K562 (cell line): ENCODE data around the gene CISD2.

ENCODE experiments used
- CBFA2T3 ChIP-seq: fragments of 450-650 bp; IDR thresholded peaks from 2 replicates; pipeline ENCODE4 v1.6.1; 2017
- FOXJ3 ChIP-seq: sonication (generic); formaldehyde crosslinking; IDR thresholded peaks from 2 replicates; pipeline ENCODE4 v1.4.0; 2020; ENCODE audit warnings: mild to moderate bottlenecking, missing genetic modification reagents
- YY1 ChIP-seq, 3 experiments: IDR thresholded peaks; 2 replicates each; pipeline ENCODE4 v1.6.1; 2011; ENCODE audit warnings: low read length in 2 of 3, mild to moderate bottlenecking in 2 of 3, moderate library complexity in 2 of 3, borderline replicate concordance in 1 of 3, control low read depth in 1 of 3, low read depth in 1 of 3; ENCODE audit not compliant: insufficient read depth in 3 of 3, insufficient replicate concordance in 2 of 3, control insufficient read depth in 1 of 3, insufficient read length in 1 of 3; ENCODE audit errors: extremely low read depth in 1 of 3
- ZNF232 ChIP-seq: sonication (generic); formaldehyde crosslinking; IDR thresholded peaks from 2 replicates; pipeline ENCODE4 v1.8.0; 2022; ENCODE audit warnings: mild to moderate bottlenecking, missing genetic modification reagents
- TF ChIP-seq, protein P1 (sequence below): sonication (generic); formaldehyde crosslinking; IDR thresholded peaks from 2 replicates; pipeline ENCODE4 v1.8.1; 2022; ENCODE audit warnings: missing genetic modification reagents
- TF ChIP-seq, protein P2 (sequence below): fragments of 450-650 bp; formaldehyde crosslinking; IDR thresholded peaks from 2 replicates; pipeline ENCODE4 v1.4.0; 2020; ENCODE audit warnings: mild to moderate bottlenecking, mixed read lengths

DNA sequence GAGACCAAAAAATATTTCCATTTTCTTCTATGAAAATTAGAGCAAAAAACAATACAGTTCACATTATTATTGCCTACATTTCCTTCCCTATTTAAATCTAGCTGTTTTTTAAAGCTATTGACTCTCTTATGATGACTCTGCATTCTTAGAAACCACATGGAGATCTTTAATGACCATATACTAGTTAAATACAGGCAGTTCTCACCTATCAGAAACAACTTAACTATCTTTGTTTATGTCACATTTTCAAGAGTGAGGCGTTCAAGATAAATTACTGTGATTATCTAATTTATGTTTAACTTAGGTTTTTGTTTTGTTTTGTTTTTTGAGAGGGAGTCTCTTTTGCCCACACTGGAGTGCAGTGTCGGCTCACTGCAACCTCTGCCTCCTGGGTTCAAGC, 3.0 kb downstream of the CISD2 start:
- TF ChIP-seq FOXJ3 (CRISPR knock-in tag): no peak
- TF ChIP-seq ZNF232 (CRISPR knock-in tag): no peak
- no peak for TF ChIP-seq YY1 (IDR thresholded peaks at IDR 0.05; ENCODE audit: borderline replicate concordance in 1 of 3, control insufficient read depth in 1 of 3, extremely low read depth in 1 of 3, insufficient read depth in 3 of 3, insufficient read length in 1 of 3, insufficient replicate concordance in 2 of 3, low read depth in 1 of 3, low read length in 2 of 3)
- TF ChIP-seq, protein P1, sequence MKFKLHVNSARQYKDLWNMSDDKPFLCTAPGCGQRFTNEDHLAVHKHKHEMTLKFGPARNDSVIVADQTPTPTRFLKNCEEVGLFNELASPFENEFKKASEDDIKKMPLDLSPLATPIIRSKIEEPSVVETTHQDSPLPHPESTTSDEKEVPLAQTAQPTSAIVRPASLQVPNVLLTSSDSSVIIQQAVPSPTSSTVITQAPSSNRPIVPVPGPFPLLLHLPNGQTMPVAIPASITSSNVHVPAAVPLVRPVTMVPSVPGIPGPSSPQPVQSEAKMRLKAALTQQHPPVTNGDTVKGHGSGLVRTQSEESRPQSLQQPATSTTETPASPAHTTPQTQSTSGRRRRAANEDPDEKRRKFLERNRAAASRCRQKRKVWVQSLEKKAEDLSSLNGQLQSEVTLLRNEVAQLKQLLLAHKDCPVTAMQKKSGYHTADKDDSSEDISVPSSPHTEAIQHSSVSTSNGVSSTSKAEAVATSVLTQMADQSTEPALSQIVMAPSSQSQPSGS: no peak
- TF ChIP-seq, protein P2, sequence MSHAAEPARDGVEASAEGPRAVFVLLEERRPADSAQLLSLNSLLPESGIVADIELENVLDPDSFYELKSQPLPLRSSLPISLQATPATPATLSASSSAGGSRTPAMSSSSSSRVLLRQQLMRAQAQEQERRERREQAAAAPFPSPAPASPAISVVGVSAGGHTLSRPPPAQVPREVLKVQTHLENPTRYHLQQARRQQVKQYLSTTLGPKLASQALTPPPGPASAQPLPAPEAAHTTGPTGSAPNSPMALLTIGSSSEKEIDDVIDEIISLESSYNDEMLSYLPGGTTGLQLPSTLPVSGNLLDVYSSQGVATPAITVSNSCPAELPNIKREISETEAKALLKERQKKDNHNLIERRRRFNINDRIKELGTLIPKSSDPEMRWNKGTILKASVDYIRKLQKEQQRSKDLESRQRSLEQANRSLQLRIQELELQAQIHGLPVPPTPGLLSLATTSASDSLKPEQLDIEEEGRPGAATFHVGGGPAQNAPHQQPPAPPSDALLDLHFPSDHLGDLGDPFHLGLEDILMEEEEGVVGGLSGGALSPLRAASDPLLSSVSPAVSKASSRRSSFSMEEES (CRISPR knock-in tag): no peak
- no peak for TF ChIP-seq CBFA2T3
